ENCODE data around the gene SNRK. TPM values are rescaled to one million over a fixed set of nuclear protein-coding genes. Genes with fewer than 3 reads are reported as not detected.

The SNRK gene
- total RNA-seq, 1 experiment from 2014 or later: 11.8 TPM

GRCh38 chr3:43371494-43371893 is 85.2 kb downstream of the SNRK start (continued):
- TF ChIP-seq MLX (CRISPR knock-in tag; IDR thresholded peaks at IDR 0.05) (no peak), OVOL2 (CRISPR knock-in tag; IDR thresholded peaks at IDR 0.05; ENCODE audit: borderline replicate concordance) (no peak), FOXJ3 (CRISPR knock-in tag; IDR thresholded peaks at IDR 0.05; ENCODE audit: borderline replicate concordance) (no peak), FOXP4 (CRISPR knock-in tag; IDR thresholded peaks at IDR 0.05) (no peak), ZNF263 (CRISPR knock-in tag; IDR thresholded peaks at IDR 0.05; ENCODE audit: low read depth) (no peak), RORB (CRISPR knock-in tag; IDR thresholded peaks at IDR 0.05) (no peak), TCF7 (CRISPR knock-in tag; IDR thresholded peaks at IDR 0.05; ENCODE audit: low read depth) (no peak)

DNA sequence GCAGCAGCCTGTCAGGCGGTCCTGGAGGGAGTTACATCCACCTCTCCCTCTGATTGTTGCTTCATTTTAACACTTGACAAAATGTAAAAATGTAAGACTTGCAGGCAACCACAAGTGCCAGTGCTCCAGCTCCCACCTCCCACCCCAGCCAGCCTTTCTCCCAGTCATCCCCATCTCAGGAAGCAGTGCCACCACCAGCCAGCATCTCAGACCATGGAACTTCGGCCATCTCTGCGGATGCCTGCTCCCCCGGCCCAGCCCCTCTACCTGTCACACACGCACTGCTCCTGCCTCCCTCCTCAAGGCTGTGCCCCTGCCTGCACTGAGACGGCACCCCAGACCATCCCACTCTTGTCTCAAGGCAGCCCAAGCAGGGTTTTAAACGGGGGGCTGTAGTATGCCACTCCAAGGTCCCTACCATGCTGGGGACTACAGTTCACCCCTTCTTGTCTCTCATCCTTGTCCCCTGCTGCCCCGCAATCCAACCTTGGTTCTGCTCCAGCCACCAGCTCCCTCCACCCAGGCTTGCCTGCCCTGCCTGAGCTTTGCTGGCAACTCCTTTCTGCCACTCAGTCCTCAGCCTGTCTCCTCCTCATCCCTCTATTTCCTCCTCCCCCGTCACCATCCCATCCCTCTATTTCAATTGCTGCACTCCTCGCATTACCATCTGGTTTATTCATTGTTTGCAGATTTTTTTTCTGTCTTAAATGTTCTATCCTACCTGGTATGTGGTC is 85.8 kb downstream of the SNRK start:
- Mint-ChIP-seq H3K27ac (peak overlapping the region; percentile 78), H3K9me3 (no peaks in the 10 kb centered on the region), H3K36me3 (no peaks in the 10 kb centered on the region), H3K27me3 (ENCODE audit: low read depth) (no peaks in the 10 kb centered on the region), H3K4me3 (peak overlapping the region; percentile 7; the same call in 1 of the 2 replicates), H3K4me1 (peaks cover 27% of the 10 kb centered on the region)
- ChIA-PET CTCF (interaction anchor here (1.2 to 1.6 kb wide), 2 partner anchors 130 to 149 kb away, joined by 5 read pairs; no protein-coding TSS in a partner anchor), POLR2A (no interaction called here)
- ATAC-seq: peak; percentile 51
- no peak for TF ChIP-seq ZNF219 (CRISPR knock-in tag; IDR thresholded peaks at IDR 0.05; ENCODE audit: borderline replicate concordance)
- TF ChIP-seq ZNF416 (CRISPR knock-in tag; IDR thresholded peaks at IDR 0.05): no peak
- TF ChIP-seq NR2C2 (CRISPR knock-in tag; IDR thresholded peaks at IDR 0.05): no peak
- no peak for TF ChIP-seq FOXK1 (CRISPR knock-in tag; IDR thresholded peaks at IDR 0.05)
- DNase-seq (ENCODE audit: low spot score): no peak

DNA sequence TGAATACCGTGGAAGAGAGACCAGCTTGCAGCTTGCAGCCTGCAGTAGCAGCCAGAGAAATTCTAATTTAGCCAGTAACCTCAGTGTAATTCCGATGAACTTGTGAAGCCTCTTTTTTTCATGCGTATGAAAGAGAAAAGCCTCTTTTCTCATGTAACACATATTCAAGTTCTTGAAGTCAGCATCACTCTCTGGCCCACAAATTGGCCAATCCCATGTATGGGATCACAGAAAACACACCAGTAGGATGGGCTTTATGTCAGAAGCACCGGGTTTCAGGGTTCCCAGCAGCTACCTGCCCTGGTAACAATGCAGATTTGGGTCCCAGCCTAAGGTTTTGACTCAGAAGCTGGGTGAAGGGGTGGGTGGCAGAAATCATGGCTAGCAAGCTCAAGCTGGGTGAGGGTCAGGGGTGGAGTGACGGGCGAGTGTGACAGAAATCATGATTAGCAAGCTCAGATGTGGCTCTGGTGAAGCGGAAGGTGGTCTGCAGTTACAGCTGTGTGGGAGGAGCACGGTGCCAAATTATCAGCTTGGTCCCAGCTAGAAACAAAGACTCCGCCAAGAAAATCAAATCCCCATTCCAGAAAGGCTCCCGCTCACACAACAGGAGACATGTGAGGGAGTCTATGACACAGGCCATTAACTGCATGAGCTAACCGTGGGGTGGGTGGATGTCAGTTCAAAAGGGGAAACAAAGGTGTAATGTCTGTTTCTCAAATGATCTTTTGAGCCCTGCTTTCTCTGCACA is 86.6 kb downstream of the SNRK start:
- no peak for TF ChIP-seq E2F4 (CRISPR knock-in tag; IDR thresholded peaks at IDR 0.05; ENCODE audit: borderline replicate concordance, low read depth)
- no peak for TF ChIP-seq ZNF423 (CRISPR knock-in tag; IDR thresholded peaks at IDR 0.05)
- no peak for TF ChIP-seq GTF2I (CRISPR knock-in tag; conservative IDR thresholded peaks at IDR 0.05)
- no peak for TF ChIP-seq NR1H2 (CRISPR knock-in tag; IDR thresholded peaks at IDR 0.05)
- no peak for TF ChIP-seq ATF3 (CRISPR knock-in tag; conservative IDR thresholded peaks at IDR 0.05)
- ATAC-seq: peak; percentile 73
- Mint-ChIP-seq H3K27me3 (ENCODE audit: low read depth) (no peaks in the 10 kb centered on the region), H3K4me1 (peaks cover 26% of the 10 kb centered on the region), H3K4me3 (peak overlapping the region; percentile 13), H3K36me3 (no peaks in the 10 kb centered on the region), H3K9me3 (no peaks in the 10 kb centered on the region), H3K27ac (peak overlapping the region; percentile 78)
- ChIA-PET POLR2A (no interaction called here), CTCF (interaction anchor here (1.2 to 1.6 kb wide), 3 partner anchors 13 to 149 kb away, joined by 4 to 5 read pairs (median 5); no protein-coding TSS in a partner anchor)
- no peak for DNase-seq (ENCODE audit: low spot score)

All from WTC11 (cell line).